Neural progenitor cell (in vitro differentiated cells): ENCODE measurements around the gene GNAI2. TPM values are rescaled to one million over a fixed set of nuclear protein-coding genes. Genes with fewer than 3 reads are reported as not detected.

Experiments used
- DNase-seq: peaks from one replicate; pipeline ENCODE4 v3.0.0-alpha.2; 2016; ENCODE audit warnings: low spot score
- H2AFZ ChIP-seq: fragments of 200-600 bp; sonication (generic); replicated peaks from 2 replicates; pipeline ENCODE4 v1.6.1; 2016; ENCODE audit warnings: antibody characterized with exemption
- H3F3A ChIP-seq: fragments of 200-600 bp; sonication (generic); 2 replicates; pipeline ENCODE4 v1.6.1; 2016; ENCODE audit warnings: antibody characterized with exemption, low read depth
- H3K27ac ChIP-seq: fragments of 200-600 bp; sonication (generic); 2 replicates; pipeline ENCODE4 v1.5.1; 2016; ENCODE audit warnings: mild to moderate bottlenecking
- H3K27me3 ChIP-seq: fragments of 200-600 bp; sonication (generic); 2 replicates; pipeline ENCODE4 v1.6.1; 2016; ENCODE audit warnings: mild to moderate bottlenecking, moderate library complexity
- H3K36me3 ChIP-seq: fragments of 200-600 bp; sonication (generic); 2 replicates; pipeline ENCODE4 v1.5.1; 2016
- H3K4me1 ChIP-seq: fragments of 200-600 bp; sonication (generic); 2 replicates; pipeline ENCODE4 v1.6.1; 2016; ENCODE audit warnings: mixed run types
- H3K4me2 ChIP-seq: fragments of 200-600 bp; sonication (generic); 2 replicates; pipeline ENCODE4 v1.6.1; 2016
- H3K4me3 ChIP-seq: fragments of 200-600 bp; sonication (generic); 2 replicates; pipeline ENCODE4 v1.5.1; 2016
- H3K79me2 ChIP-seq: fragments of 200-600 bp; sonication (generic); 2 replicates; pipeline ENCODE4 v1.6.1; 2016; ENCODE audit warnings: low read depth
- H3K9ac ChIP-seq: fragments of 200-600 bp; sonication (generic); 2 replicates; pipeline ENCODE4 v1.6.1; 2016
- H3K9me3 ChIP-seq: fragments of 200-600 bp; sonication (generic); 2 replicates; pipeline ENCODE4 v1.5.1; 2016; ENCODE audit warnings: low read depth
- H4K20me1 ChIP-seq: fragments of 200-600 bp; sonication (generic); 2 replicates; pipeline ENCODE4 v1.6.1; 2016; ENCODE audit warnings: low read depth
- H3K27ac Mint-ChIP-seq: 3 replicates; pipeline ENCODE4 v1.8.0; 2021; ENCODE audit warnings: mixed read lengths
- H3K27me3 Mint-ChIP-seq: 2 replicates; pipeline ENCODE4 v1.8.0; 2022; ENCODE audit warnings: low read depth, mild to moderate bottlenecking, inconsistent platforms, moderate library complexity, mixed read lengths; ENCODE audit not compliant: insufficient read depth
- H3K36me3 Mint-ChIP-seq: 3 replicates; pipeline ENCODE4 v1.8.0; 2021; ENCODE audit warnings: mixed read lengths
- H3K4me1 Mint-ChIP-seq: 3 replicates; pipeline ENCODE4 v1.8.0; 2021; ENCODE audit warnings: mixed read lengths
- H3K4me3 Mint-ChIP-seq: 3 replicates; pipeline ENCODE4 v1.8.0; 2021; ENCODE audit warnings: mild to moderate bottlenecking, moderate library complexity, mixed read lengths
- H3K9me3 Mint-ChIP-seq: 3 replicates; pipeline ENCODE4 v1.8.0; 2020; ENCODE audit warnings: mixed read lengths
- EZH2 ChIP-seq: fragments of 200-600 bp; sonication (generic); IDR thresholded peaks from 2 replicates; pipeline ENCODE4 v1.6.1; 2017; ENCODE audit warnings: antibody characterized with exemption, mild to moderate bottlenecking, moderate library complexity
- EZH2phosphoT487 ChIP-seq: fragments of 200-600 bp; sonication (generic); IDR thresholded peaks from 2 replicates; pipeline ENCODE4 v1.6.1; 2017; ENCODE audit warnings: antibody characterized with exemption
- total RNA-seq: library from RNA; depleted of rRNA; stranded (reverse); fragments of >200 nt; gene quantifications from 2 replicates; pipeline ENCODE4 v1.2.3, GENCODE V29; 2015; ENCODE audit warnings: low replicate concordance
- TF ChIP-seq, protein P1 (sequence below): fragments of 200-600 bp; sonication (generic); IDR thresholded peaks from 2 replicates; pipeline ENCODE4 v1.5.1; 2017; ENCODE audit warnings: antibody characterized with exemption, mild to moderate bottlenecking

Gene GNAI2
- total RNA-seq, 1 donor from 2014 or later, result 249 TPM

DNA sequence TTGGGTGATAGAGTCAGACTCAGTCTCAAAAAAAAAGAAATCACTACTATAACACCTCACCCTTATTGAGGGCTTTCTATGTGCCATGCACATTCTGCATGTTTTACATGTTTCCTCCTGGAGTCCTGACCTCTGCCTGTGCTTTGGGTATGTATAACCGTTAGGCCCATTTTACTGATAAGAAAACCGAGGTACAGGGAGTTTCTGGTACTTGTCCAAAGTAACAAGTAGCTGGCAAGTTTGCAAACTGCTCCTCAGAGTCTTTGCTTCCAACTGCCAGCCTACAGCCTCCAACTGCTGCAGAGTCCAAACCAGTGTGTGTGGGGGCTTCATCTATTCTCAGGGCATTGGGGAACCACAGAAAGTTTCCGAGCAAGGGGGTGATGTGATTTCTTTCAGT is 3.7 kb upstream of the GNAI2 start:
- H3K27ac ChIP-seq, result no peak overlapping the region
- peaks cover 26% of the 10 kb centered on the region for H3F3A ChIP-seq
- no peaks in the 10 kb centered on the region for H3K27me3 ChIP-seq
- Mint-ChIP-seq H3K9me3 (no peaks in the 10 kb centered on the region), H3K4me1 (peaks cover 62% of the 10 kb centered on the region), H3K27ac (peak overlapping the region; percentile 99), H3K36me3 (peaks cover 5% of the 10 kb centered on the region), H3K27me3 (peaks cover 13% of the 10 kb centered on the region), H3K4me3 (peak overlapping the region; percentile 81)
- H2AFZ ChIP-seq, result no peak overlapping the region
- peaks cover 11% of the 10 kb centered on the region for H4K20me1 ChIP-seq
- peaks cover 14% of the 10 kb centered on the region for H3K79me2 ChIP-seq
- H3K4me1 ChIP-seq, result peaks cover 38% of the 10 kb centered on the region
- no peak overlapping the region for H3K4me2 ChIP-seq
- H3K36me3 ChIP-seq, result no peaks in the 10 kb centered on the region
- H3K9ac ChIP-seq, result no peak overlapping the region
- H3K9me3 ChIP-seq, result no peaks in the 10 kb centered on the region
- no peak overlapping the region for H3K4me3 ChIP-seq
- no peak for DNase-seq
- TF ChIP-seq EZH2phosphoT487 (no peak), EZH2 (no peak)
- TF ChIP-seq, protein P1, sequence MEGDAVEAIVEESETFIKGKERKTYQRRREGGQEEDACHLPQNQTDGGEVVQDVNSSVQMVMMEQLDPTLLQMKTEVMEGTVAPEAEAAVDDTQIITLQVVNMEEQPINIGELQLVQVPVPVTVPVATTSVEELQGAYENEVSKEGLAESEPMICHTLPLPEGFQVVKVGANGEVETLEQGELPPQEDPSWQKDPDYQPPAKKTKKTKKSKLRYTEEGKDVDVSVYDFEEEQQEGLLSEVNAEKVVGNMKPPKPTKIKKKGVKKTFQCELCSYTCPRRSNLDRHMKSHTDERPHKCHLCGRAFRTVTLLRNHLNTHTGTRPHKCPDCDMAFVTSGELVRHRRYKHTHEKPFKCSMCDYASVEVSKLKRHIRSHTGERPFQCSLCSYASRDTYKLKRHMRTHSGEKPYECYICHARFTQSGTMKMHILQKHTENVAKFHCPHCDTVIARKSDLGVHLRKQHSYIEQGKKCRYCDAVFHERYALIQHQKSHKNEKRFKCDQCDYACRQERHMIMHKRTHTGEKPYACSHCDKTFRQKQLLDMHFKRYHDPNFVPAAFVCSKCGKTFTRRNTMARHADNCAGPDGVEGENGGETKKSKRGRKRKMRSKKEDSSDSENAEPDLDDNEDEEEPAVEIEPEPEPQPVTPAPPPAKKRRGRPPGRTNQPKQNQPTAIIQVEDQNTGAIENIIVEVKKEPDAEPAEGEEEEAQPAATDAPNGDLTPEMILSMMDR, result no peak

DNA sequence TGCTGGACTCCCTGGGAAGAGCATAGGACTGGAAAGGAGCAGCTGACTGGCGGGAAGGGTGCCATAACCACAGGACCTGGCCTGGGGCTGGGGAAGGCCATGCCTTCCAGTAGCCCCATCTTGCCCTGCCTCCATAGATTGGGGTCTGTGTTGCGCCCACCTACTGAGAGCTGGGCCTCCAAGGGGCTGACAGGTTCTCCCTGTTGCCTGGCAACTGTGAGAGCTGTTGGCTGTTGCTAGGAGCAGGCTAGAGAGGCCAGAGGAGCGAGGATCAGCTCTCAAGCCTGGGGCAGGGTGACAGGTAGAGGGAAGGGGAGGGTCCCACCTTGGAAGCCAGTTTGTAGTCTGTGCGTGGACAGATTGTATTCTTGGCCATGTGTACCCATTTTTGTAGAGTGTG is 2.8 kb upstream of the GNAI2 start:
- H3K36me3 Mint-ChIP-seq, result peaks cover 5% of the 10 kb centered on the region

DNA sequence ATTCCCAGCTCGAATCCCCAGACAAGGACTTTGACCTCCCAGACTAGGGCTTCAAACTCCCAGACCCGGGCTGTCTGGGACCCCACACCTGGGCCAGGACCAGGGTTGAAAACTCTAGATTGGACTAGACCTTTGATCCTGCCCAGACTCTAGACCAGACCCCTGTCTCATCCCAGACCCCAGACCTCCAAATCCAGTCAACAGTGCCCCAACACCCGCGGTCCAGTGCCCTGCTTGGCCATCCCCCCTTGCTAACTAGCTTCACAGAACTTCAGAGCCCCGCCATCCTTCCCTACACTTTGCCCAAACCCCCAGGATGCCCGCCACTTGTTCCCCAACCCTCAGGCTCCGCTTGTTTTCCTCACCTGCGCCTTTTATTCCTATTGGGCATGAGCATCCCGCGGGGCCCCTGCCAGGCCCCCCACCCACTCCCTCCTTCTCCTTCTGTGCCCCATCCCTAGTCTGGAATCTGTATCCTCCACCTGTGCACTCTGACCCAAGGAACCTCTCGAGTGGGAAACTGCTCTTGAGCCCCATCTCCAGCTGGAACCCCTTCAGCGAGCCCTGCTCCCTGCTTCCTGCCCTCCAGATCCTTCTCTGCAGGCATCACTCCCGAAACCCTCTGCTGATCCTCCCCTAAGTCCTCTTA is 604 bp downstream of the GNAI2 start:
- peak; percentile 33 for DNase-seq

More for the DNA sequence above, 2.8 kb upstream of the GNAI2 start:
- peaks cover 22% of the 10 kb centered on the region for H3K79me2 ChIP-seq
- no peak overlapping the region for H3K9ac ChIP-seq
- H4K20me1 ChIP-seq, result peaks cover 20% of the 10 kb centered on the region
- peaks cover 63% of the 10 kb centered on the region for H3K4me1 Mint-ChIP-seq
- peak; percentile 72 for DNase-seq
- no peak for TF ChIP-seq EZH2phosphoT487
- no peak for TF ChIP-seq EZH2
- TF ChIP-seq, protein P1, result no peak
- peak overlapping the region; percentile 81 for H3K4me3 Mint-ChIP-seq
- peaks cover 15% of the 10 kb centered on the region for H3K27me3 Mint-ChIP-seq
- H3K4me2 ChIP-seq, result peak overlapping the region; percentile 57
- H3K4me3 ChIP-seq, result no peak overlapping the region
- no peaks in the 10 kb centered on the region for H3K27me3 ChIP-seq
- no peak overlapping the region for H2AFZ ChIP-seq
- no peaks in the 10 kb centered on the region for H3K9me3 Mint-ChIP-seq
- H3K9me3 ChIP-seq, result no peaks in the 10 kb centered on the region
- H3K4me1 ChIP-seq, result peaks cover 39% of the 10 kb centered on the region
- H3K36me3 ChIP-seq, result no peaks in the 10 kb centered on the region
- H3K27ac Mint-ChIP-seq, result peak overlapping the region; percentile 99
- peaks cover 24% of the 10 kb centered on the region for H3F3A ChIP-seq
- H3K27ac ChIP-seq, result no peak overlapping the region

More for the DNA sequence above, 604 bp downstream of the GNAI2 start:
- peak overlapping the region; percentile 89 for H3K4me3 ChIP-seq
- H3K4me1 ChIP-seq, result peaks cover 52% of the 10 kb centered on the region
- peak overlapping the region; percentile 82 for H3K9ac ChIP-seq
- H3K9me3 Mint-ChIP-seq, result no peaks in the 10 kb centered on the region
- no peaks in the 10 kb centered on the region for H3K27me3 ChIP-seq
- H3K36me3 ChIP-seq, result no peaks in the 10 kb centered on the region
- H3K4me1 Mint-ChIP-seq, result peaks cover 72% of the 10 kb centered on the region
- peak overlapping the region; percentile 97 for H3K4me2 ChIP-seq
- no peak overlapping the region for H2AFZ ChIP-seq
- no peak for TF ChIP-seq EZH2phosphoT487
- TF ChIP-seq, protein P1, result no peak
- peaks cover 57% of the 10 kb centered on the region for H3K79me2 ChIP-seq
- no peaks in the 10 kb centered on the region for H3K9me3 ChIP-seq
- peak overlapping the region; percentile 89 for H3K27ac Mint-ChIP-seq
- H4K20me1 ChIP-seq, result peaks cover 51% of the 10 kb centered on the region
- H3K27ac ChIP-seq, result peak overlapping the region; percentile 16
- H3K36me3 Mint-ChIP-seq, result peaks cover 8% of the 10 kb centered on the region
- H3K4me3 Mint-ChIP-seq, result peak overlapping the region; percentile 100
- H3F3A ChIP-seq, result peaks cover 51% of the 10 kb centered on the region
- peaks cover 20% of the 10 kb centered on the region for H3K27me3 Mint-ChIP-seq
